ENCODE results near the gene IER3. TPM values are rescaled to one million over a fixed set of nuclear protein-coding genes. Genes with fewer than 3 reads are reported as not detected.

Gene IER3
- total and polyA plus RNA-seq, 2 of the 13 experiments (the other 11 are each of a cell fraction or from before 2014, with no cell fraction given): 51.1 to 131 TPM

- TF ChIP-seq ARID4A (CRISPR knock-in tag; IDR thresholded peaks at IDR 0.05; ENCODE audit: borderline replicate concordance): peak; percentile 71; the same call in 1 of the 2 replicates
- no peak for TF ChIP-seq ZNF780A (CRISPR knock-in tag; IDR thresholded peaks at IDR 0.05)
- TF ChIP-seq, protein P1, sequence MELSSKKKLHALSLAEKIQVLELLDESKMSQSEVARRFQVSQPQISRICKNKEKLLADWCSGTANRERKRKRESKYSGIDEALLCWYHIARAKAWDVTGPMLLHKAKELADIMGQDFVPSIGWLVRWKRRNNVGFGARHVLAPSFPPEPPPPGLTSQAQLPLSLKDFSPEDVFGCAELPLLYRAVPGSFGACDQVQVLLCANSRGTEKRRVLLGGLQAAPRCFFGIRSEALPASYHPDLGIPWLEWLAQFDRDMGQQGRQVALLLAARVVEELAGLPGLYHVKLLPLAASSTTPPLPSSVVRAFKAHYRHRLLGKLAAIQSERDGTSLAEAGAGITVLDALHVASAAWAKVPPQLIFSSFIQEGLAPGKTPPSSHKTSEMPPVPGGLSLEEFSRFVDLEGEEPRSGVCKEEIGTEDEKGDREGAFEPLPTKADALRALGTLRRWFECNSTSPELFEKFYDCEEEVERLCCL (CRISPR knock-in tag; IDR thresholded peaks at IDR 0.05; ENCODE audit: borderline replicate concordance): no peak
- TF ChIP-seq ZNF331 (CRISPR knock-in tag; IDR thresholded peaks at IDR 0.05): peak; percentile 58; the same call in 1 of the 2 replicates
- 0 out of 2 replicates have a peak, but pooled peaks have one; percentile 56 for TF ChIP-seq ZNF138 (CRISPR knock-in tag; IDR thresholded peaks at IDR 0.05; ENCODE audit: low read depth)
- TF ChIP-seq PRMT3 (CRISPR knock-in tag; IDR thresholded peaks at IDR 0.05; ENCODE audit: borderline replicate concordance, low read depth): no peak
- peak; percentile 83 for TF ChIP-seq SAP130 (CRISPR knock-in tag; IDR thresholded peaks at IDR 0.05; ENCODE audit: low read depth)
- TF ChIP-seq PRDM15 (CRISPR knock-in tag; IDR thresholded peaks at IDR 0.05): no peak
- TF ChIP-seq ZNF7 (CRISPR knock-in tag; IDR thresholded peaks at IDR 0.05): no peak
- TF ChIP-seq, protein P2, sequence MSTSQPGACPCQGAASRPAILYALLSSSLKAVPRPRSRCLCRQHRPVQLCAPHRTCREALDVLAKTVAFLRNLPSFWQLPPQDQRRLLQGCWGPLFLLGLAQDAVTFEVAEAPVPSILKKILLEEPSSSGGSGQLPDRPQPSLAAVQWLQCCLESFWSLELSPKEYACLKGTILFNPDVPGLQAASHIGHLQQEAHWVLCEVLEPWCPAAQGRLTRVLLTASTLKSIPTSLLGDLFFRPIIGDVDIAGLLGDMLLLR (CRISPR knock-in tag; IDR thresholded peaks at IDR 0.05): no peak
- TF ChIP-seq CHCHD3 (CRISPR knock-in tag; IDR thresholded peaks at IDR 0.05): no peak
- TF ChIP-seq ZNF607 (CRISPR knock-in tag; IDR thresholded peaks at IDR 0.05; ENCODE audit: borderline replicate concordance): no peak; the same call in 1 of the 2 replicates
- peak; percentile 66; the same call in 1 of the 2 replicates for TF ChIP-seq RORA (CRISPR knock-in tag; IDR thresholded peaks at IDR 0.05)
- TF ChIP-seq ZNF619 (CRISPR knock-in tag; IDR thresholded peaks at IDR 0.05): no peak; the same call in 1 of the 2 replicates
- TF ChIP-seq SMARCC2 (IDR thresholded peaks at IDR 0.05): no peak
- TF ChIP-seq KLF15 (CRISPR knock-in tag; IDR thresholded peaks at IDR 0.05; ENCODE audit: borderline replicate concordance): no peak
- no peak for TF ChIP-seq ZFP36L2 (CRISPR knock-in tag; IDR thresholded peaks at IDR 0.05)
- peak; percentile 58; the same call in 1 of the 2 replicates for TF ChIP-seq ZBTB38 (CRISPR knock-in tag; IDR thresholded peaks at IDR 0.05)
These were observed 24.3 kb downstream of the IER3 start, which contains the start of gene TUBB (continued) for GRCh38 chr6:30719791-30720737.
